Endodermal cell (in vitro differentiated cells): ENCODE results near the gene SERPINA5. TPM values are rescaled to one million over a fixed set of nuclear protein-coding genes. Genes with fewer than 3 reads are reported as not detected.

Experiments used
- DNase-seq: peaks from one replicate; pipeline ENCODE4 v3.0.0-alpha.2; 2017
- H3K27ac ChIP-seq: 2 replicates; pipeline ENCODE4 v1.5.1; 2013; ENCODE audit warnings: mild to moderate bottlenecking, low read depth, low read length, moderate library complexity
- H3K27me3 ChIP-seq: 2 replicates; pipeline ENCODE4 v1.6.1; 2013; ENCODE audit warnings: mild to moderate bottlenecking, low read length, moderate library complexity; ENCODE audit not compliant: insufficient read depth, control insufficient read depth, poor library complexity, severe bottlenecking
- H3K36me3 ChIP-seq: 2 replicates; pipeline ENCODE4 v1.7.0; 2013; ENCODE audit warnings: mild to moderate bottlenecking, low read length, moderate library complexity; ENCODE audit not compliant: control insufficient read depth, insufficient read depth
- H3K4me1 ChIP-seq: one replicate; pipeline ENCODE4 v1.7.0; 2013; ENCODE audit warnings: low read length; ENCODE audit not compliant: control insufficient read depth, insufficient read depth
- H3K4me3 ChIP-seq: 2 replicates; pipeline ENCODE4 v1.5.1; 2013; ENCODE audit warnings: mild to moderate bottlenecking, low read length, moderate library complexity
- H3K9ac ChIP-seq: 2 replicates; pipeline ENCODE4 v1.6.1; 2013; ENCODE audit warnings: mild to moderate bottlenecking, low read length, moderate library complexity; ENCODE audit not compliant: poor library complexity, severe bottlenecking; ENCODE audit errors: extremely low read depth
- H3K9me3 ChIP-seq: 2 replicates; pipeline ENCODE4 v1.6.1; 2013; ENCODE audit warnings: mild to moderate bottlenecking, low read length, moderate library complexity; ENCODE audit not compliant: control insufficient read depth
- H3K27ac Mint-ChIP-seq: 2 replicates; pipeline ENCODE4 v1.8.0; 2020; ENCODE audit warnings: mixed read lengths
- H3K27me3 Mint-ChIP-seq: 2 replicates; pipeline ENCODE4 v1.8.0; 2021; ENCODE audit warnings: mild to moderate bottlenecking, mixed read lengths; ENCODE audit not compliant: insufficient read depth
- H3K36me3 Mint-ChIP-seq: 2 replicates; pipeline ENCODE4 v1.8.0; 2020; ENCODE audit warnings: low read depth, mixed read lengths
- H3K4me1 Mint-ChIP-seq: 2 replicates; pipeline ENCODE4 v1.8.0; 2020; ENCODE audit warnings: mixed read lengths
- H3K4me3 Mint-ChIP-seq: 2 replicates; pipeline ENCODE4 v1.8.0; 2020; ENCODE audit warnings: mild to moderate bottlenecking, moderate library complexity, mixed read lengths
- H3K9me3 Mint-ChIP-seq: 2 replicates; pipeline ENCODE4 v1.8.0; 2020; ENCODE audit warnings: mild to moderate bottlenecking, mixed read lengths
- CTCF ChIP-seq: fragments of 200-600 bp; sonication (generic); conservative IDR thresholded peaks from 2 replicates; pipeline ENCODE4 v1.5.0; 2021; ENCODE audit warnings: antibody characterized with exemption, mild to moderate bottlenecking
- WGBS, 2 experiments: methylation state at CpG; one replicate each; pipeline versions ENCODE4 v1.1.5 to v1.1.7; 2013; ENCODE audit warnings: missing lambda C conversion rate in 2 of 2, mixed read lengths in 1 of 2; ENCODE audit not compliant: insufficient coverage in 1 of 2, insufficient read length in 1 of 2; 5-methylcytosine and 5-hydroxymethylcytosine counted together
- total RNA-seq, 2 donors: library from RNA; stranded (reverse); fragmentation: NEBNext Ultra II Directional in 1 of 2; extraction: Animal tissue kit (Norgen Biotek cat#: 25700) in 1 of 2; gene quantifications; 2 replicates in 1 of 2; 3 replicates in 1 of 2; pipeline ENCODE4 v1.2.1, GENCODE V29; 2021

Gene SERPINA5
- total RNA-seq, 2 donors from 2014 or later: 1.5 to 2.8 TPM

- H3K27me3 Mint-ChIP-seq: peaks cover 10% of the 10 kb centered on the region
- TF ChIP-seq CTCF: no peak
- no peak overlapping the region for H3K4me3 ChIP-seq
- DNase-seq: no peak
- H3K27ac ChIP-seq: no peak overlapping the region
- H3K4me3 Mint-ChIP-seq: no peak overlapping the region
- H3K4me1 Mint-ChIP-seq: no peaks in the 10 kb centered on the region
- no peaks in the 10 kb centered on the region for H3K36me3 Mint-ChIP-seq
- WGBS, 2 experiments: 92 to 95% methylated on average over 5 to 6 of the region's 6 CpGs
- H3K4me1 ChIP-seq: no peaks in the 10 kb centered on the region
- H3K27me3 ChIP-seq: peaks cover 24% of the 10 kb centered on the region
- H3K27ac Mint-ChIP-seq: no peak overlapping the region
- H3K9me3 ChIP-seq: no peaks in the 10 kb centered on the region
- no peaks in the 10 kb centered on the region for H3K9me3 Mint-ChIP-seq
- H3K9ac ChIP-seq: no peak overlapping the region
- H3K36me3 ChIP-seq: no peaks in the 10 kb centered on the region
These were observed 11.2 kb upstream of the SERPINA5 start for GRCh38 chr14:94570002-94570400.

- DNase-seq: no peak
- TF ChIP-seq CTCF: no peak
- H3K27me3 ChIP-seq: peaks cover 26% of the 10 kb centered on the region
- WGBS, 2 experiments: 91 to 98% methylated on average over 6 to 9 of the region's 9 CpGs
- peaks cover 10% of the 10 kb centered on the region for H3K27me3 Mint-ChIP-seq
- H3K4me1 Mint-ChIP-seq: no peaks in the 10 kb centered on the region
- no peaks in the 10 kb centered on the region for H3K9me3 ChIP-seq
- no peaks in the 10 kb centered on the region for H3K36me3 Mint-ChIP-seq
- no peaks in the 10 kb centered on the region for H3K36me3 ChIP-seq
- H3K9me3 Mint-ChIP-seq: no peaks in the 10 kb centered on the region
- no peaks in the 10 kb centered on the region for H3K4me1 ChIP-seq
- no peak overlapping the region for H3K27ac Mint-ChIP-seq
- no peak overlapping the region for H3K4me3 Mint-ChIP-seq
- H3K27ac ChIP-seq: no peak overlapping the region
- no peak overlapping the region for H3K9ac ChIP-seq
- H3K4me3 ChIP-seq: no peak overlapping the region
These were observed 10.8 kb upstream of the SERPINA5 start for GRCh38 chr14:94570440-94570839.

- Histone ChIP-seq H3K27me3 (peaks cover 31% of the 10 kb centered on the region), H3K4me1 (no peaks in the 10 kb centered on the region), H3K9me3 (no peaks in the 10 kb centered on the region), H3K27ac (no peak overlapping the region), H3K4me3 (no peak overlapping the region), H3K9ac (no peak overlapping the region), H3K36me3 (no peaks in the 10 kb centered on the region)
- Mint-ChIP-seq H3K27me3 (peaks cover 8% of the 10 kb centered on the region), H3K36me3 (no peaks in the 10 kb centered on the region), H3K27ac (no peak overlapping the region), H3K4me3 (no peak overlapping the region), H3K4me1 (no peaks in the 10 kb centered on the region), H3K9me3 (no peaks in the 10 kb centered on the region)
- 76 to 80% methylated on average over 7 of the region's 7 CpGs for WGBS, 2 experiments
- DNase-seq: no peak
- TF ChIP-seq CTCF: no peak
These were observed 9.8 kb upstream of the SERPINA5 start for GRCh38 chr14:94571395-94571794.
